GM10266 (cell line): ENCODE measurements around the gene IL1RAP.

Source experiments
- DNase-seq: peaks from one replicate; pipeline ENCODE4 v3.0.0; 2012; ENCODE audit errors: extremely low spot score
- CTCF ChIP-seq: IDR thresholded peaks from 2 replicates; pipeline ENCODE4 v1.5.1; 2012; ENCODE audit warnings: mild to moderate bottlenecking, low read depth; ENCODE audit not compliant: control insufficient read depth, insufficient read depth; ENCODE audit errors: missing control alignments

Gene IL1RAP

GRCh38 chr3:190608850-190609589, 95.1 kb downstream of the IL1RAP start:
- TF ChIP-seq CTCF = no peak
- DNase-seq = no peak

- DNase-seq = no peak
- TF ChIP-seq CTCF = no peak
These were observed 100.6 kb downstream of the IL1RAP start for GRCh38 chr3:190614226-190615059.

- DNase-seq = no peak
- TF ChIP-seq CTCF = no peak
These were observed 101.1 kb downstream of the IL1RAP start for GRCh38 chr3:190615060-190615384.

GRCh38 chr3:190615607-190616006, 101.7 kb downstream of the IL1RAP start:
- no peak for TF ChIP-seq CTCF
- DNase-seq = no peak

GRCh38 chr3:190616637-190617036, 102.8 kb downstream of the IL1RAP start:
- DNase-seq = no peak

GRCh38 chr3:190617185-190617584, 103.3 kb downstream of the IL1RAP start:
- TF ChIP-seq CTCF = no peak
- peak; percentile 24 for DNase-seq

More at GRCh38 chr3:190616637-190617036, 102.8 kb downstream of the IL1RAP start:
- no peak for TF ChIP-seq CTCF

- TF ChIP-seq CTCF = no peak
- DNase-seq = peak; percentile 14
These were observed 104.6 kb downstream of the IL1RAP start for GRCh38 chr3:190618330-190619030.
